UCSD-AML1 (cell line): ENCODE measurements around the gene PSENEN.
A peak's percentile ranks its signal among the peaks of the same experiment; 100 is the strongest.
"Not testable (repeated sequence)": the region's sequence is repeated elsewhere in the genome, so short reads cannot be mapped to it uniquely, and the experiment has no call there.

Experiments
- DNase-seq: peaks from one replicate; lab custom pipeline; 2025; ENCODE audit not compliant: unreplicated experiment; lab: John Stamatoyannopoulos, UW

The PSENEN gene

DNA sequence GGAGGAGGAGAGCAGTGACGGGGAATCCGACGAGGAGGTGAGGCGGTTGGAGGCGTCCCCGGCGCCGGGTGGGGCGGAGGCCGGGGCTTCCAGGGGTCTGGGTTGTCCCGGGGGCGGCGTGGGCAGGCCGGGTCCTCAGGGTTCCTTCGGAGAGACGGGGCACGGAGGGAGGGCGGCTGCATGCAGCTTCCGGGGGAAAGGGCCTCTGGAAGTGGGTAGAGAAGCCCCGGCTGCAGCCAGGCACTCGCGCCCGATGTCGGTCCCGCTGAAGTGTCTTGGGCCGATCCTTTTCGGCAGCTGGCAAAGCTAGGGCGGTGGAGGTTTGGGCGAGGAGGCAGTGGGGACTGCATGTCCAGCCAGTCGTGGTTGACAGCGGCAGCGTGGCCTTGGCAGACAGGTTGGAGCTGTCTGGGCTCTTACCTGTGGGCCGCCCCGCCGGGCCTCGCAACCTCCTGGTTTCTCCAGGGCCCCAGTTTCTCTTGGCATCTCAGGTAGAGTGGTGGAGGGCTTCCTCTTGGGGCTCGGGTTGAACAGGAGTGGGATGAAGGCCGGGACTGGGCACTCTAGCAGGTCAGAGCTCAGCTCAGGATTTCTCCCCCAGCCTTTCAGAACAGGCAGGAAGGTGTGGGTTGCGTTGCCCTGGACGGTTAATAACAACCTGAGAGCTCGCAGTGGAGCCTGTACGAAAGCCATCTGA, 27.0 kb upstream of the PSENEN start:
- peak; percentile 48 for DNase-seq

DNA sequence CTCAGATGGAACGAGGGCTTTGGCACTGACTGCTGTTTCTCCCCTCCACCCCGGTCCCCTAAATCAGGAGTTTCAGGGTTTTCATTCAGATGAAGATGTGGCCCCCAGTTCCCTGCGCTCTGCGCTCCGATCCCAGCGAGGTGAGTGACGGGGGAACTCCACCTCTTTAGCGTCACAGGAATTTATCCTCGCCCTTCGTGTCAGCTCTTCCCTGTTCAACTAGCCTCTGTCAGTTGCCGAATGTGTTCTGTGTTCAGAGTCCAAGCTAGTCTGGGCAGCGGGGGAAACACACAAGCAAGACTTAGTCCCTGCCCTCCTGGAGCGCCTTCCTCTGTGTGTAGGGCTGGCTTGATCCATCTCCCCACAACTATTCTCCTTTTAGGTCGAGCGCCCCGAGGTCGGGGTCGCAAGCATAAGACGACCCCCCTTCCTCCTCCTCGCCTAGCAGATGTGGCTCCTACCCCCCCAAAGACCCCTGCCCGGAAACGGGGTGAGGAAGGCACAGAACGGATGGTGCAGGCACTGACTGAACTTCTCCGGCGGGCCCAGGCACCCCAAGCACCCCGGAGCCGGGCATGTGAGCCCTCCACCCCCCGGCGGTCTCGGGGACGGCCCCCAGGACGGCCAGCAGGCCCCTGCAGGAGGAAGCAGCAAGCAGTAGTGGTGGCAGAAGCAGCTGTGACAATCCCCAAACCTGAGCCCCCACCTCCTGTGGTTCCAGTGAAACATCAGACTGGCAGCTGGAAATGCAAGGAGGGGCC, 25.9 kb upstream of the PSENEN start:
- no peak for DNase-seq

DNA sequence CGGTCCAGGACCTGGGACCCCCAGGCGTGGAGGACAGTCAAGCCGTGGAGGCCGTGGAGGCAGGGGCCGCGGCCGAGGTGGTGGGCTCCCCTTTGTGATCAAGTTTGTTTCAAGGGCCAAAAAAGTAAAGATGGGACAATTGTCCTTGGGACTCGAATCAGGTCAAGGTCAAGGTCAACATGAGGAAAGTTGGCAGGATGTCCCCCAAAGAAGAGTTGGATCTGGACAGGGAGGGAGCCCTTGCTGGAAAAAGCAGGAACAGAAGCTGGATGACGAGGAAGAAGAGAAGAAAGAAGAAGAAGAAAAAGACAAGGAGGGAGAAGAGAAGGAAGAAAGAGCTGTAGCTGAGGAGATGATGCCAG, 25.3 kb upstream of the PSENEN start:
- DNase-seq = no peak

DNA sequence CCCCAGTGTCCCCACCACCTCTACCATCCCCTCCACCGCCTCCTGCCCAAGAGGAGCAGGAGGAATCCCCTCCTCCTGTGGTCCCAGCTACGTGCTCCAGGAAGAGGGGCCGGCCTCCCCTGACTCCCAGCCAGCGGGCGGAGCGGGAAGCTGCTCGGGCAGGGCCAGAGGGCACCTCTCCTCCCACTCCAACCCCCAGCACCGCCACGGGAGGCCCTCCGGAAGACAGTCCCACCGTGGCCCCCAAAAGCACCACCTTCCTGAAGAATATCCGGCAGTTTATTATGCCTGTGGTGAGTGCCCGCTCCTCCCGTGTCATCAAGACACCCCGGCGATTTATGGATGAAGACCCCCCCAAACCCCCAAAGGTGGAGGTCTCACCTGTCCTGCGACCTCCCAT, 24.8 kb upstream of the PSENEN start:
- no peak for DNase-seq

DNA sequence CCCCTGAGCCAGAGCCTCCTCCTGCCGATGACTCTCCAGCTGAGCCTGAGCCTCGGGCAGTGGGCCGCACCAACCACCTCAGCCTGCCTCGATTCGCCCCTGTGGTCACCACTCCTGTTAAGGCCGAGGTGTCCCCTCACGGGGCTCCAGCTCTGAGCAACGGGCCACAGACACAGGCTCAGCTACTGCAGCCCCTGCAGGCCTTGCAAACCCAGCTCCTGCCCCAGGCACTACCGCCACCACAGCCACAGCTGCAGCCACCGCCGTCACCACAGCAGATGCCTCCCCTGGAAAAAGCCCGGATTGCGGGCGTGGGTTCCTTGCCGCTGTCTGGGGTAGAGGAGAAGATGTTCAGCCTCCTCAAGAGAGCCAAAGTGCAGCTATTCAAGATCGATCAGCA, 24.1 kb upstream of the PSENEN start:
- no peak for DNase-seq

DNA sequence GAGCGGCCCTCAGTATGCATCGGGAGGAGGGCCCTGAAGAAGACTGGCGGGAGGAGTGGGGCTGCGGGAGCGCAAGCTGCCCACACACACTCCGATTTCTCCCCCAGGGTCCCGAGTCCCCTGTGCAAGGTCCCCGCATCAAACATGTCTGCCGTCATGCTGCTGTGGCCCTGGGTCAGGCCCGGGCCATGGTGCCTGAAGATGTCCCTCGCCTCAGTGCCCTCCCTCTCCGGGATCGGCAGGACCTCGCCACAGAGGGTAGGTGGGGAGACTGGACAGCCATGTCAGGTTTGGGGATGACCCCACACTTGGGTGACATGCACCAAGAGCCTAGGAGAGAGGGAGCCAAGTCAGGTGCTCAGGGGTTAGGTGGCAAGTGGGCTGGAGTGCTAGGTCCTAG, 23.0 kb upstream of the PSENEN start:
- no peak for DNase-seq

DNA sequence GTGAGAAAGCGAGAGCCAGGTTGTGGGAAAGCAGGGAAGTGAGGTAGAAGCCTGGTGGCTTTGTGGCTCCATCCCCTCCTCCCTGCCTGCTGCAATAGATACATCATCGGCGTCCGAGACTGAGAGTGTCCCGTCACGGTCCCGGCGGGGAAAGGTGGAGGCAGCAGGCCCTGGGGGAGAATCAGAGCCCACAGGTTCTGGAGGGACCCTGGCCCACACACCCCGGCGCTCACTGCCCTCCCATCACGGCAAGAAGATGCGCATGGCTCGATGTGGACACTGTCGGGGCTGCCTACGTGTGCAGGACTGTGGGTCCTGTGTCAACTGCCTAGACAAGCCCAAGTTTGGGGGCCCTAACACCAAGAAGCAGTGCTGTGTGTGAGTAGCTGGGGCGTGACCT, 22.6 kb upstream of the PSENEN start:
- no peak for DNase-seq

DNA sequence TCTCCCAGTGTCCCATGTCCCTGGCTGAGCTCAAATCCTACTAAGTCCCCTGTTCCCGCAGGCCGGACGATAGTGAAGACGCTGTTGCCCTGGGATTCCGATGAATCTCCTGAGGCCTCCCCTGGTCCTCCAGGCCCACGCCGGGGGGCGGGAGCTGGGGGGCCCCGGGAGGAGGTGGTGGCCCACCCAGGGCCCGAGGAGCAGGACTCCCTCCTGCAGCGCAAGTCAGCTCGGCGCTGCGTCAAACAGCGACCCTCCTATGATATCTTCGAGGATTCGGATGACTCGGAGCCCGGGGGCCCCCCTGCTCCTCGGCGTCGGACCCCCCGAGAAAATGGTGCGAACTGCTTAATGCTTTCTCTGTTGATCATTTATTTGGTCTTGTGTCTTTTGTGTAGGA, 21.8 kb upstream of the PSENEN start:
- no peak for DNase-seq

DNA sequence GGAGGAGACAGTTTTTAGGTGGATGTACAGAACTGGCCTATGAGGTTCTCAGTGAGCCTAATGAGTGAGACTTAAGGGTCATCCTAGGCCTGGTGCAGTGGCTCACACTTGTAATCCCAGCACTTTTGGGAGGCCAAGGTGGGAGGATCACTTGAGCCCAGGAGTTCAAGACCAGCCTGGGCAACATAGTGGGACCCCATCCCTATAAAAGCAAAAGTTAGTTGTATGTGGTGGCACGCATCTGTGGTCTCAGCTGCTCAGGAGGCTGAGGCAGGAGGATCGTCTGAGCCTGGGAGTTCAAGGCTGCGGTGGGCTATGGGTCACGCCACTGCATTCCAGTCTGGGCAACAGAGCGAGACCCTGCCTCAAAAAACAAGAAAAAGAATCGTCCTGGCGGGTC, 21.3 kb upstream of the PSENEN start:
- DNase-seq = not testable (repeated sequence)

DNA sequence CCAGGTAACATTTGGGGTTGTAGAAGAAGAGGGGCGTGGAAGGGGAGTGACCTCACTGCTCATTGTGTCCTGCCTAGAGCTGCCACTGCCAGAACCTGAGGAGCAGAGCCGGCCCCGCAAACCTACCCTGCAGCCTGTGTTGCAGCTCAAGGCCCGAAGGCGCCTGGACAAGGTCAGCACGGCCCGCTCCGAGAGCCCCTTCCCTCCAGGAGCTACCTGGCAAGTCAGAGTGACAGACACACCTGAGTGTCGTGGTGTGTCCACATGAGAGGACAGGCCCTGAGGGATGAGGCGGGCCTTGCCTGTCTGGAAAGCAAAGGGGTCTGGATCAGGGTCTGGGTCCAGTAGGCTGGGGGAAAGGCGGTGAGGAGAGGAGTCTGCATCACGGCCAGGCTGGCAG, 20.9 kb upstream of the PSENEN start:
- DNase-seq = no peak

DNA sequence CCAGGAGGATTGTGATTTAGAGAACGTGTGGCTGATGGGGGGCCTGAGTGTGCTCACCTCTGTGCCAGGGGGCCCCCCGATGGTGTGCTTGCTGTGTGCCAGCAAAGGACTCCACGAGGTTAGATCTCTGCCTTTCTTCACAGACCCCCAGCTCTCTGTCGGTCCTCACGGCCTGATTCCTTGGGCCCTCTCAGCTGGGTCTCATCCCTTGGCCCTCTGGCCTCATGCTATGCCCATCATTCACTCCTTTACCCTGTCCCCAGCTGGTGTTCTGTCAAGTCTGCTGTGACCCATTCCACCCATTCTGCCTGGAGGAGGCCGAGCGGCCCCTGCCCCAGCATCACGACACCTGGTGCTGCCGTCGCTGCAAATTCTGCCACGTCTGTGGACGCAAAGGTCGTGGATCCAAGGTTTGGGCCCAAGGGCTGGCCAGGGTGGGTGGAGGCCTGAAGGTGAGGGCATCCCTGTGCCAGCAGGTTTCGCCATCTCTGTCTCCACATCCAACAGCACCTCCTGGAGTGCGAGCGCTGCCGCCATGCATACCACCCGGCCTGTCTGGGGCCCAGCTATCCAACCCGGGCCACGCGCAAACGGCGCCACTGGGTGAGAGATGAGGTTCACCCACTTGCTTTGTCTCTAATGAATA, 20.1 kb upstream of the PSENEN start:
- DNase-seq = no peak

DNA sequence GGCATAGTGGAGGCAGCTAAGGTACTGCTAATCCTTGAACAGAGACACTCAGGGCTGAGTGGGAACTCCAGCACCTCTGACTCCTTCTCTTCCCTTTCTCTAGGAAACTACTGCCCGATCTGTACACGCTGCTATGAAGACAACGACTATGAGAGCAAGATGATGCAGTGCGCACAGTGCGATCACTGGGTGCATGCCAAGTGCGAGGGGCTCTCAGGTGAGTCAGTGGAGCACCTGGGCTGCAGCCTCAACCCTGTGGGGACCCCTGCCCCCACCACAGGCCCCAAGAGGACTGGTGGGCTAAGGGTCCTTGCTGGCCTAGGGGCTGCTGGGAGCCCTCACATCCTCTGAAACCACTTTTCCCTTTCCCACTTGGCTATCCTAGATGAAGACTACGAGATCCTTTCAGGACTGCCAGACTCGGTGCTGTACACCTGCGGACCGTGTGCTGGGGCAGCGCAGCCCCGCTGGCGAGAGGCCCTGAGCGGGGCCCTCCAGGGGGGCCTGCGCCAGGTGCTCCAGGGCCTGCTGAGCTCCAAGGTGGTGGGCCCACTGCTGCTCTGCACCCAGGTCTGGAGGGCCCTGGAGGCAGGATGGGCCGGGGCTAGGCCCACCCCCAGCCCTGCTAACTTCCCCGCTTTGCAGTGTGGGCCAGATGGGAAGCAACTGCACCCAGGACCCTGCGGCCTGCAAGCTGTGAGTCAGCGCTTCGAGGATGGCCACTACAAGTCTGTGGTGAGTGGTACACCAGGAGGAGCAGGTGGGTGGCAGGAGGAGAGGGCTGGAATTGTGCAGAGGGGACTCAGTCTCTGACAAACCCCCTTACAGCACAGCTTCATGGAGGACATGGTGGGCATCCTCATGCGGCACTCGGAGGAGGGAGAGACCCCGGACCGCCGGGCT, 18.1 kb upstream of the PSENEN start:
- DNase-seq = no peak

DNA sequence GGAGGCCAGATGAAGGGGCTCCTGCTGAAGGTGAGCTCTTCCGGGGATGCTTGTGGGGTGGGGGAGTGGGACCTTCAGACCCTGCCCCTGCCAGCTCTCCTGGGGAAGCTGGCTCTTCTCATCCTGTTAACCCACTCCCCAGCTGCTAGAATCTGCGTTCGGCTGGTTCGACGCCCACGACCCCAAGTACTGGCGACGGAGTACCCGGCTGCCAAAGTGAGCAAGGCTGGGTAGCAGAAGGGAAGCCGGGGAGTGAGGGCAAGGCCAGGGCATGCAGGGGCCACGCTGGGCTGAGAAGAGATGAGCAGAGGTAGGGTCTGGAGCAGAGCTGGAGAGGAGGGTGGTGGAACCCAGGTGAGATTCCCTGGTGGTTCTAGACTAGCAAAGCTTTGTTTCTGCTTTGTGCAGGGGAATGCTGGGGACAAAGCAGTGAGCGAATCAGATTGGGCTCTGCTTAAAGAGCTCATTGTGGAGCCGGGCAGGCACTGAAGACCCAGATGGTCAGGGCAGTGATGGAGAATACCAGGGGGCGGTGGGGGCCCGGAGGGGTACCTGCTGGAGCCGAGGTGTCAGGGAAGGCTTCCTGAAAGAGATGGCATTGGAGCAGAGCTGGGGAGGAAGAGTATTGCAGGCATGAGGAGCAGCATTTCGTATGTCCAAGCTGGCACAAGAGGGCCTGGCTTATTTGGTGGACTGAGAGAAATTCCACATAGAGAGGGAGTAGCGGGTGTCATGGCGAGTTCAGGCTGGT, 17.3 kb upstream of the PSENEN start:
- DNase-seq = no peak

DNA sequence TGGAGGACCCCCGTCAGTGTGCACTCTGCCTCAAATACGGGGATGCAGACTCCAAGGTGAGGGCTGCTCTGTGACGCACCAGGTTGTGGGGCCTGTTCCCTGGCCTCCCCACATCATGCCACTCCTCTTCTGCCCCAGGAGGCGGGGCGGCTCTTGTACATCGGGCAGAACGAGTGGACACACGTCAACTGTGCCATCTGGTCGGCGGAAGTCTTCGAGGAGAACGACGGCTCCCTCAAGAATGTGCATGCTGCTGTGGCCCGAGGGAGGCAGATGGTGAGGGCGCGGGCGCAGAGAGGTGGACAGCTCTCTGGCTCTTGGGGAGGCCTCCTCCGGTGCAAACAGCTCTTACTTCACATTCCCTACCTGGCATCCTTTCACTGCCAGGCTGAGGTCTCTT, 16.4 kb upstream of the PSENEN start:
- no peak for DNase-seq

DNA sequence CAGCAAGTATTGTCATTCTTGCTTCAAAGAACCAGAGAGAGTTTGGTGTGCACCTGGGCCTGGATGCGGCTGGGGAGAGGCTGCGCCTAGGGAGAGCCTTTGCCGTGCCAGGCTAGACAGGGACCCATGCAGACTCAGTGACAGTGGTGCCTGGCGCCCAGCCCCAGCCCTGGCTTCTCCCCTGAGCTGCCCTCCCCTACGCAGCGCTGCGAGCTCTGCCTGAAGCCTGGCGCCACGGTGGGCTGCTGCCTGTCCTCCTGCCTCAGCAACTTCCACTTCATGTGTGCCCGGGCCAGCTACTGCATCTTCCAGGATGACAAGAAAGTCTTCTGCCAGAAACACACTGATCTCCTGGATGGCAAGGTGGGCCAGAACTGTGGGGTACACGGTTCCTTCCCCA, 15.7 kb upstream of the PSENEN start:
- no peak for DNase-seq

DNA sequence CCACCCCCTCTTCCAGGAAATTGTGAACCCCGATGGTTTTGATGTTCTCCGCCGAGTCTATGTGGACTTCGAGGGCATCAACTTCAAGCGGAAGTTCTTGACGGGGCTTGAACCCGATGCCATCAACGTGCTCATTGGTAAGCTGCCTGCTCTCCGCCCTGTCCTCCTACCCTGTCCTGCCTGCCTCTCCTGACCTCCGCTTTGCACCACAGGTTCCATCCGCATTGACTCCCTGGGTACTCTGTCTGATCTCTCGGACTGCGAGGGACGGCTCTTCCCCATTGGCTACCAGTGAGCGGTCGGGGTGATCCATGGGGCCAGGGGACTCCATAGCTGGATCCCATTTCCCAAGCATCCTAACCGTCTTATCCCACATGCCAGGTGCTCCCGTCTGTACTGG, 15.1 kb upstream of the PSENEN start:
- no peak for DNase-seq

DNA sequence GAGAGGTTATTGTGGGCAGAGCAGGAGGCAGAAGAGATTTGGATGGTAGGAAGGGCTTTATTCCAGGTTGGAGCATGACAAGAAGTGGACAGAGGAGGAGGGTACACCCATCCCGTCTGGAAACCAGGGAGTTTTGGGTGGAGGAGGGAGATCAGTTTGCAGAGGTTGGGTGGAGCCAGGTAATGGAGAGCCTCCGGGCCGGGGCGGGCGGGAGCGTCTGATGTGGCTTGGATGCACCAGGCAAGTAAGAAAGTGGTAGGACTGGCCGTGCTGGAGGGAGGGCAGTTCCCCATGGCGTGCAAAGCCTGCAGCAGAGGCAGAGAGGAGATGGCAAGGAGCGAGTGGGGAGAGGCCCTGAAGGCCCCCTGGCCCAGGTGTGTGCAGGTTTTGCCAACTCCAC, 14.1 kb upstream of the PSENEN start:
- DNase-seq = no peak

DNA sequence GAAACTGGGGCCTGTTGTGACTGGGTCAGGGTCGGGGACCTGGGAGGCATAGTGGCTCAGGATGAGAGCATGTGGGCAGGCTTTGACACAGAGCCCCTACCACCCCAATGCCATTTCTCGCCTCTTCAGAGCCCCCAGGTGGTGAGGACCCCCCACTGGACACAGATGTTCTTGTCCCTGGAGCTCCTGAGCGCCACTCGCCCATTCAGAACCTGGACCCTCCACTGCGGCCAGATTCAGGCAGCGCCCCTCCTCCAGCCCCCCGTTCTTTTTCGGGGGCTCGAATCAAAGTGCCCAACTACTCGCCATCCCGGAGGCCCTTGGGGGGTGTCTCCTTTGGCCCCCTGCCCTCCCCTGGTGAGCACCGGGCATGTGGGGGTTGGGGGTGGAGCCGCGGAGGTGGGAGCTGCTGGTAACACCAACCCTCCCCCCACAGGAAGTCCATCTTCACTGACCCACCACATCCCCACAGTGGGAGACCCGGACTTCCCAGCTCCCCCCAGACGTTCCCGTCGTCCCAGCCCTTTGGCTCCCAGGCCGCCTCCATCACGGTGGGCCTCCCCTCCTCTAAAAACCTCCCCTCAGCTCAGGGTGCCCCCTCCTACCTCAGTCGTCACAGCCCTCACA, 13.6 kb upstream of the PSENEN start:
- DNase-seq = no peak

DNA sequence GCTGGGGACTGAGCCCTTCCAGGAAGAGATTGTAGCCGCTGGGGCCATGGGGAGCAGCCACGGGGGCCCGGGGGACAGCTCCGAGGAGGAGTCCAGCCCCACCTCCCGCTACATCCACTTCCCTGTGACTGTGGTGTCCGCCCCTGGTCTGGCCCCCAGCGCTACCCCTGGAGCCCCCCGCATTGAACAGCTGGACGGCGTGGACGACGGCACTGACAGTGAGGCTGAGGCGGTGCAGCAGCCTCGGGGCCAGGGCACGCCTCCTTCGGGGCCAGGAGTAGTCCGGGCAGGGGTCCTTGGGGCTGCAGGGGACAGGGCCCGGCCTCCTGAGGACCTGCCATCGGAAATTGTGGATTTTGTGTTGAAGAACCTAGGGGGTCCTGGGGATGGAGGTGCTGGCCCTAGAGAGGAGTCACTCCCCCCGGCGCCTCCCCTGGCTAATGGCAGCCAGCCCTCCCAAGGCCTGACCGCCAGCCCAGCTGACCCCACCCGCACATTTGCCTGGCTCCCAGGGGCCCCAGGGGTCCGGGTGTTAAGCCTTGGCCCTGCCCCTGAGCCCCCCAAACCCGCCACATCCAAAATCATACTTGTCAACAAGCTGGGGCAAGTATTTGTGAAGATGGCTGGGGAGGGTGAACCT, 12.8 kb upstream of the PSENEN start:
- no peak for DNase-seq
